ENCODE measurements around the gene BIN2. TPM values are rescaled to one million over a fixed set of nuclear protein-coding genes. Genes with fewer than 3 reads are reported as not detected.

Gene BIN2
- total and polyA plus RNA-seq, 2 experiments from 2014 or later = not detected

DNA sequence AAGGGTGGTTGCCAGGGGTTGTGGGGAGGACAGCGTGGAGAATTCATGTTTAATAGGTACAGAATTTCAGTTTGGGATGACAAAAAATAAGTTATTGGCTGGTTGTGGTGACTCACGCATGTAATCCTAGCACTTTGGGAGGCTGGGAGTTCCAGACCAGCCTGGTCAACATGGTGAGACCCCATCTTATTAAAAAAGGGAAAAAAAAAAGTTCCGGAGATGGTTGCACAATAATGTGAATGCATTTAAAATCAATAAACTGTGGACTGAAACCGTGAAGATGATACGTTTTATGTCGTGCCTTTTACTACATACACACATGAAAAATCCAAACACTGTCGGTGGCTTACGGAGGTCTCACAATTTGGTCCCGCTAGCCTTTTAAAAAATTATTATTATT is 46.7 kb upstream of the BIN2 start:
- Histone ChIP-seq H3K79me2 (ENCODE audit: insufficient read depth) (no peaks in the 10 kb centered on the region), H3K27ac (no peak overlapping the region), H3K9ac (no peak overlapping the region), H4K20me1 (ENCODE audit: insufficient read depth) (no peaks in the 10 kb centered on the region), H3K9me3 (ENCODE audit: low read depth) (no peaks in the 10 kb centered on the region), H3K27me3 (replicated peaks; ENCODE audit: insufficient read depth) (no peaks in the 10 kb centered on the region), H3K4me1 (ENCODE audit: insufficient read depth) (peaks cover 29% of the 10 kb centered on the region), H3K4me2 (ENCODE audit: unreplicated experiment) (no peak overlapping the region), H2AFZ (no peak overlapping the region), H3F3A (ENCODE audit: insufficient read depth) (peaks cover 27% of the 10 kb centered on the region), H3K36me3 (ENCODE audit: low read depth) (no peaks in the 10 kb centered on the region), H3K4me3 (no peak overlapping the region), H3K9me2 (ENCODE audit: insufficient read depth) (no peaks in the 10 kb centered on the region)
- WGBS, 2 experiments (ENCODE audit: low coverage in 1 of 2, low lambda C conversion rate in 2 of 2, missing lambda C conversion rate in 2 of 2) = 75 to 81% methylated on average over 9 of the region's 9 CpGs
- TF ChIP-seq EZH2 (IDR thresholded peaks at IDR 0.05; ENCODE audit: insufficient read depth, poor library complexity, severe bottlenecking) (no peak), EZH2phosphoT487 (IDR thresholded peaks at IDR 0.05; ENCODE audit: insufficient read depth, low read depth) (no peak)
- in situ Hi-C loops (cut with MboI) = no loop called here
- DNase-seq = no peak

DNA sequence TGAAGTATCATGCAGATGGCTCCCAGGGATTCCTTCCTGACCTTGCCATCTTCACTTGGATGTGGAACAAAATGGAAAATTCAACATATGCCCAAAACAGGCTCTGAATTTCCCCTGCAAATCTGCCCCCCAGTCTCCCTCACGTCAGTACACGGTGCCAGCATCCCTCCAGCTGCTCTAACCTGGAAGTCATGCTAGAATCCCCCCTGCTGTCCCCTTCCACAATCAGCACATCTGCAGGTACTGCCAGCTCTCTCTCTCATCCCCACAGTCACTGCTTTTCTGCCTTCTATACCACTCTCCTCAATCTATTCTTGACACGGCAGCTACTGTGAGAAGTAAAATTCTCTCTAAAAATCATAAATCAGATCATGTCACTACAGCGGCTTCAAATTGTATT is 45.6 kb upstream of the BIN2 start:
- Histone ChIP-seq H3K4me3 (no peak overlapping the region), H3K36me3 (ENCODE audit: low read depth) (no peaks in the 10 kb centered on the region), H3K9me2 (ENCODE audit: insufficient read depth) (no peaks in the 10 kb centered on the region), H4K20me1 (ENCODE audit: insufficient read depth) (no peaks in the 10 kb centered on the region), H3K9ac (no peak overlapping the region), H3F3A (ENCODE audit: insufficient read depth) (peaks cover 20% of the 10 kb centered on the region), H3K79me2 (ENCODE audit: insufficient read depth) (no peaks in the 10 kb centered on the region), H3K9me3 (ENCODE audit: low read depth) (no peaks in the 10 kb centered on the region), H3K27me3 (replicated peaks; ENCODE audit: insufficient read depth) (no peaks in the 10 kb centered on the region), H3K27ac (no peak overlapping the region), H3K4me1 (ENCODE audit: insufficient read depth) (peaks cover 21% of the 10 kb centered on the region), H2AFZ (no peak overlapping the region), H3K4me2 (ENCODE audit: unreplicated experiment) (no peak overlapping the region)
- 87 to 92% methylated on average over 4 of the region's 4 CpGs for WGBS, 2 experiments (ENCODE audit: low coverage in 1 of 2, low lambda C conversion rate in 2 of 2, missing lambda C conversion rate in 2 of 2)
- TF ChIP-seq EZH2phosphoT487 (IDR thresholded peaks at IDR 0.05; ENCODE audit: insufficient read depth, low read depth) (no peak), EZH2 (IDR thresholded peaks at IDR 0.05; ENCODE audit: insufficient read depth, poor library complexity, severe bottlenecking) (no peak)
- no peak for DNase-seq
- in situ Hi-C loops (cut with MboI) = no loop called here

DNA sequence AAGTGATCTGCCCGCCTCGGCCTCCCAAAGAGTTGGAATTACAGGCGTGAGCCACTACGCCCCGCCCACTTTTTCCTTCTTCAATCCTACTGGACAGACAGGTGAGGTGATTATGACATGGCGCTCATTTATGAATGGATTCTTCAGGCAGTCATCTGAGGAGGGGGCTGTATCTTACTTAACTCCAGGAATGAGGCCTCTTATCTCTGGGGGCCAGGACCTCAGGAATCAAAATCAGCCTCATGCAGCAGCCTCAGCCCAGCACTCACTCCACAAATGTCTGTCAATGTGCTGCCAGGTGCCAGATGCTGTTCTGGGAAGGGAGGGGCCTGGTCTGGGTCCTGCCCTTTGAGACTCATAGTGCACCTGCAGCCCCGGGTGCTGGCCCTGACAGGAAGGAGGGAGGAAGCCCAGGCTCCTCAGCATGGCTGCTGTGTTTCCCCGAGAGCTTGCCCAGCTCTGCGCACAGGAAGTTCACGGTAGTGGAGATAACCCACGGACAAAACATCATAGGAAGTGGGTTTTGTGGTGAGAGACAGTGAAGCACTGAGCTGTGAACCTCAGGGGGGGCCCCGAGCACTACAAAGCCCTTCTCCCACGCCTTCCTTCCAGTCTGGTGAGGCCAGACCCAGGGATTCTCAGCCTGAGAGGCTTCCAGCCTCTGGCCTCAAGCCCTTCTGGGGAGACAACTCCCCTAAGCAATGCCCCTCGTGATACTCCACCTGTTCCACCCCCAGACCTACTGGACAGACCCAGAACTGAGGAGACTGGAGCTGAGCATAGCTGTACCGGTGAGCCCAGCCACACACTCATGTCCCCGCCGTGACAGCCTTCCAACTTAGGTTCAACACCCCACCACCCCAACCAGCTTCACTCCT is 44.9 kb upstream of the BIN2 start:
- Histone ChIP-seq H3K4me3 (no peak overlapping the region), H3K36me3 (ENCODE audit: low read depth) (no peaks in the 10 kb centered on the region), H3K27ac (no peak overlapping the region), H3K9me2 (ENCODE audit: insufficient read depth) (no peaks in the 10 kb centered on the region), H3K9ac (no peak overlapping the region), H2AFZ (no peak overlapping the region), H3K4me2 (ENCODE audit: unreplicated experiment) (no peak overlapping the region), H4K20me1 (ENCODE audit: insufficient read depth) (no peaks in the 10 kb centered on the region), H3K27me3 (replicated peaks; ENCODE audit: insufficient read depth) (no peaks in the 10 kb centered on the region), H3K4me1 (ENCODE audit: insufficient read depth) (peaks cover 17% of the 10 kb centered on the region), H3F3A (ENCODE audit: insufficient read depth) (peaks cover 16% of the 10 kb centered on the region), H3K9me3 (ENCODE audit: low read depth) (no peaks in the 10 kb centered on the region), H3K79me2 (ENCODE audit: insufficient read depth) (no peaks in the 10 kb centered on the region)
- in situ Hi-C loops (cut with MboI) = no loop called here
- WGBS, 2 experiments (ENCODE audit: low coverage in 1 of 2, low lambda C conversion rate in 2 of 2, missing lambda C conversion rate in 2 of 2) = 86 to 91% methylated on average over 17 of the region's 17 CpGs
- no peak for TF ChIP-seq EZH2phosphoT487 (IDR thresholded peaks at IDR 0.05; ENCODE audit: insufficient read depth, low read depth)
- TF ChIP-seq EZH2 (IDR thresholded peaks at IDR 0.05; ENCODE audit: insufficient read depth, poor library complexity, severe bottlenecking) = no peak
- no peak for DNase-seq

DNA sequence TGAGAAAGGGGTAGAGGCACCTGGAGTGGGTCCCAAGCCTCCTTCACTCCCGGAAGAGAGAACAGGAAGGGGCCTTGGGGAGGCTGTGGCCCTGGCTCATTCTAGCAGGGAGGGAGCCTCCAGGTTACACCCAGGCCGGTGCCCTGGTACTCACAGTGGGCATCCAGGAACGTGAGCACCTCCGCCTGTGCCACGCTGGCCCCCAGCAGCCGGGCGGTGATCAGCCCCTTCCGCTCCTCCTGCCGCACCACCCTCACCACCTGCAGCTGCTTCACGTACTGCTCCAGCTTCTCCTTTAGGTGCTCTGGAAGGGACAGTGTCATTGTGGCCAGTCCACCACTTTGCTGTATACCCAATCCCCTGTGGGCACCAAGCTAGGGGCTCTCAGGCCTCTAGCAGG is 41.3 kb upstream of the BIN2 start:
- Histone ChIP-seq H2AFZ (no peak overlapping the region), H3K4me1 (ENCODE audit: insufficient read depth) (peaks cover 2% of the 10 kb centered on the region; the same call in 1 of the 2 replicates), H3K27me3 (replicated peaks; ENCODE audit: insufficient read depth) (no peaks in the 10 kb centered on the region), H3K27ac (no peak overlapping the region), H3K9ac (no peak overlapping the region), H3K79me2 (ENCODE audit: insufficient read depth) (no peaks in the 10 kb centered on the region), H3K4me2 (ENCODE audit: unreplicated experiment) (no peak overlapping the region), H3K4me3 (no peak overlapping the region), H3F3A (ENCODE audit: insufficient read depth) (peaks cover 6% of the 10 kb centered on the region; the same call in 1 of the 2 replicates), H4K20me1 (ENCODE audit: insufficient read depth) (no peaks in the 10 kb centered on the region), H3K9me2 (ENCODE audit: insufficient read depth) (no peaks in the 10 kb centered on the region), H3K9me3 (ENCODE audit: low read depth) (no peaks in the 10 kb centered on the region), H3K36me3 (ENCODE audit: low read depth) (no peaks in the 10 kb centered on the region)
- no peak for DNase-seq
- 90 to 95% methylated on average over 10 of the region's 10 CpGs for WGBS, 2 experiments (ENCODE audit: low coverage in 1 of 2, low lambda C conversion rate in 2 of 2, missing lambda C conversion rate in 2 of 2)
- TF ChIP-seq EZH2 (IDR thresholded peaks at IDR 0.05; ENCODE audit: insufficient read depth, poor library complexity, severe bottlenecking) (no peak), EZH2phosphoT487 (IDR thresholded peaks at IDR 0.05; ENCODE audit: insufficient read depth, low read depth) (no peak)
- in situ Hi-C loops (cut with MboI) = no loop called here
